Neural progenitor cell (in vitro differentiated cells): ENCODE data around the gene MSTO1. TPM values are rescaled to one million over a fixed set of nuclear protein-coding genes. Genes with fewer than 3 reads are reported as not detected.
"Not testable (repeated sequence)": the region's sequence is repeated elsewhere in the genome, so short reads cannot be mapped to it uniquely, and the experiment has no call there.

Experiments used
- DNase-seq: peaks from one replicate; pipeline ENCODE4 v3.0.0-alpha.2; 2016; ENCODE audit warnings: low spot score
- H2AFZ ChIP-seq: fragments of 200-600 bp; sonication (generic); replicated peaks from 2 replicates; pipeline ENCODE4 v1.6.1; 2016; ENCODE audit warnings: antibody characterized with exemption
- H3F3A ChIP-seq: fragments of 200-600 bp; sonication (generic); 2 replicates; pipeline ENCODE4 v1.6.1; 2016; ENCODE audit warnings: antibody characterized with exemption, low read depth
- H3K27ac ChIP-seq: fragments of 200-600 bp; sonication (generic); 2 replicates; pipeline ENCODE4 v1.5.1; 2016; ENCODE audit warnings: mild to moderate bottlenecking
- H3K27me3 ChIP-seq: fragments of 200-600 bp; sonication (generic); 2 replicates; pipeline ENCODE4 v1.6.1; 2016; ENCODE audit warnings: mild to moderate bottlenecking, moderate library complexity
- H3K36me3 ChIP-seq: fragments of 200-600 bp; sonication (generic); 2 replicates; pipeline ENCODE4 v1.5.1; 2016
- H3K4me1 ChIP-seq: fragments of 200-600 bp; sonication (generic); 2 replicates; pipeline ENCODE4 v1.6.1; 2016; ENCODE audit warnings: mixed run types
- H3K4me2 ChIP-seq: fragments of 200-600 bp; sonication (generic); 2 replicates; pipeline ENCODE4 v1.6.1; 2016
- H3K4me3 ChIP-seq: fragments of 200-600 bp; sonication (generic); 2 replicates; pipeline ENCODE4 v1.5.1; 2016
- H3K79me2 ChIP-seq: fragments of 200-600 bp; sonication (generic); 2 replicates; pipeline ENCODE4 v1.6.1; 2016; ENCODE audit warnings: low read depth
- H3K9ac ChIP-seq: fragments of 200-600 bp; sonication (generic); 2 replicates; pipeline ENCODE4 v1.6.1; 2016
- H3K9me3 ChIP-seq: fragments of 200-600 bp; sonication (generic); 2 replicates; pipeline ENCODE4 v1.5.1; 2016; ENCODE audit warnings: low read depth
- H4K20me1 ChIP-seq: fragments of 200-600 bp; sonication (generic); 2 replicates; pipeline ENCODE4 v1.6.1; 2016; ENCODE audit warnings: low read depth
- H3K27ac Mint-ChIP-seq: 3 replicates; pipeline ENCODE4 v1.8.0; 2021; ENCODE audit warnings: mixed read lengths
- H3K27me3 Mint-ChIP-seq: 2 replicates; pipeline ENCODE4 v1.8.0; 2022; ENCODE audit warnings: low read depth, mild to moderate bottlenecking, inconsistent platforms, moderate library complexity, mixed read lengths; ENCODE audit not compliant: insufficient read depth
- H3K36me3 Mint-ChIP-seq: 3 replicates; pipeline ENCODE4 v1.8.0; 2021; ENCODE audit warnings: mixed read lengths
- H3K4me1 Mint-ChIP-seq: 3 replicates; pipeline ENCODE4 v1.8.0; 2021; ENCODE audit warnings: mixed read lengths
- H3K4me3 Mint-ChIP-seq: 3 replicates; pipeline ENCODE4 v1.8.0; 2021; ENCODE audit warnings: mild to moderate bottlenecking, moderate library complexity, mixed read lengths
- H3K9me3 Mint-ChIP-seq: 3 replicates; pipeline ENCODE4 v1.8.0; 2020; ENCODE audit warnings: mixed read lengths
- EZH2 ChIP-seq: fragments of 200-600 bp; sonication (generic); IDR thresholded peaks from 2 replicates; pipeline ENCODE4 v1.6.1; 2017; ENCODE audit warnings: antibody characterized with exemption, mild to moderate bottlenecking, moderate library complexity
- EZH2phosphoT487 ChIP-seq: fragments of 200-600 bp; sonication (generic); IDR thresholded peaks from 2 replicates; pipeline ENCODE4 v1.6.1; 2017; ENCODE audit warnings: antibody characterized with exemption
- small RNA-seq: library from RNA; depleted of rRNA; stranded (forward); fragments of <200 nt; gene quantifications from one replicate; pipeline ENCODE3, GENCODE V24; 2015
- total RNA-seq: library from RNA; depleted of rRNA; stranded (reverse); fragments of >200 nt; gene quantifications from 2 replicates; pipeline ENCODE4 v1.2.3, GENCODE V29; 2015; ENCODE audit warnings: low replicate concordance
- TF ChIP-seq, protein P1 (sequence below): fragments of 200-600 bp; sonication (generic); IDR thresholded peaks from 2 replicates; pipeline ENCODE4 v1.5.1; 2017; ENCODE audit warnings: antibody characterized with exemption, mild to moderate bottlenecking

The MSTO1 gene
- total RNA-seq, 1 donor from 2014 or later: 36.6 TPM

DNA sequence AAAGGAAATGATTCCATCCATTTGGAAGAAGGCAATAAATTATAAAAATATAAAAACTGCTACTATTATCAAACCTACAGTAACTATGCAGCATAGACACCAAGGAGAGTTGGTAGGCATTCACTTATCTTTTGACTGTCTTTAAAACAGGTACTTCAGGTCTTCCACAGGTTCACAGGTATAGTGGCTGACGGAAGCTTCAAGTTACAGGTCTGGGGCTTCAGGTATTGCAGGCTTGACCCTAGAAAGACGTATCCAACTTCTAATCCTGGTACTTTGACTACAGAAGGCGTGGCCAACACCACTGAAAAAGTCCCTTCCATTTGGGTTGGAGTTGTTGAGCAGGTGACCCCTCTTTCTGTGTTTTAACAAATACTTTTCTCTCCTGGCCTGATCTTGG is 42.9 kb downstream of the MSTO1 start:
- Histone ChIP-seq H3K4me1 (peaks cover 4% of the 10 kb centered on the region), H3K27ac (no peak overlapping the region), H3K36me3 (no peaks in the 10 kb centered on the region), H3K9ac (no peak overlapping the region), H3F3A (peaks cover 10% of the 10 kb centered on the region), H4K20me1 (no peaks in the 10 kb centered on the region), H3K79me2 (no peaks in the 10 kb centered on the region), H3K4me2 (no peak overlapping the region), H3K27me3 (no peaks in the 10 kb centered on the region), H2AFZ (no peak overlapping the region), H3K9me3 (no peaks in the 10 kb centered on the region), H3K4me3 (no peak overlapping the region)
- Mint-ChIP-seq H3K27me3 (peaks cover 3% of the 10 kb centered on the region), H3K36me3 (peaks cover 2% of the 10 kb centered on the region), H3K4me1 (peaks cover 7% of the 10 kb centered on the region), H3K9me3 (no peaks in the 10 kb centered on the region), H3K4me3 (no peak overlapping the region), H3K27ac (no peak overlapping the region)
- DNase-seq: no peak
- TF ChIP-seq EZH2phosphoT487 (no peak), EZH2 (no peak)
- TF ChIP-seq, protein P1, sequence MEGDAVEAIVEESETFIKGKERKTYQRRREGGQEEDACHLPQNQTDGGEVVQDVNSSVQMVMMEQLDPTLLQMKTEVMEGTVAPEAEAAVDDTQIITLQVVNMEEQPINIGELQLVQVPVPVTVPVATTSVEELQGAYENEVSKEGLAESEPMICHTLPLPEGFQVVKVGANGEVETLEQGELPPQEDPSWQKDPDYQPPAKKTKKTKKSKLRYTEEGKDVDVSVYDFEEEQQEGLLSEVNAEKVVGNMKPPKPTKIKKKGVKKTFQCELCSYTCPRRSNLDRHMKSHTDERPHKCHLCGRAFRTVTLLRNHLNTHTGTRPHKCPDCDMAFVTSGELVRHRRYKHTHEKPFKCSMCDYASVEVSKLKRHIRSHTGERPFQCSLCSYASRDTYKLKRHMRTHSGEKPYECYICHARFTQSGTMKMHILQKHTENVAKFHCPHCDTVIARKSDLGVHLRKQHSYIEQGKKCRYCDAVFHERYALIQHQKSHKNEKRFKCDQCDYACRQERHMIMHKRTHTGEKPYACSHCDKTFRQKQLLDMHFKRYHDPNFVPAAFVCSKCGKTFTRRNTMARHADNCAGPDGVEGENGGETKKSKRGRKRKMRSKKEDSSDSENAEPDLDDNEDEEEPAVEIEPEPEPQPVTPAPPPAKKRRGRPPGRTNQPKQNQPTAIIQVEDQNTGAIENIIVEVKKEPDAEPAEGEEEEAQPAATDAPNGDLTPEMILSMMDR: no peak

DNA sequence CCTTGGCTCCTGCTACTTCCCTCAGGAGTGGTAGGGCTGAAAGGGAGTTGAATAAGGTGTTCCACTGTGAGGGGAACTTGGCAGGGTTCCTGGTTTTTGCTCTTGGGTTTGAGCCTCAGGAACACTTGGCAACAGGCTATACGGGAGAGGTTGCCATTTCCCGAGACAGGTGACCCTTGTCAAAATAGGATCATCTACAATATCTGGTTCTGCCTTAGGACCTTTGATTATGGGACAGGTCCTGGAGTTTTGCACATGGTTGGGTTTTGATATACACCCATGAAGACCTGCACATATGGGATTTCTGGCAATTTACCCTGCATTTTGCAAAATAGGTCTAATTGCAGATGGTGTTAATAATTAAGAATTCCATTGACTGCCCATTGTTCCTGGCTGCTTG is 47.4 kb downstream of the MSTO1 start:
- no peak overlapping the region for H3K4me2 ChIP-seq
- TF ChIP-seq, protein P1: no peak
- TF ChIP-seq EZH2phosphoT487 (no peak), EZH2 (no peak)
- no peak for DNase-seq
- H3K9ac ChIP-seq: no peak overlapping the region
- H3K27me3 ChIP-seq: no peaks in the 10 kb centered on the region
- H3K4me3 ChIP-seq: no peak overlapping the region
- no peaks in the 10 kb centered on the region for H3K9me3 ChIP-seq
- no peaks in the 10 kb centered on the region for H4K20me1 ChIP-seq
- H3K4me1 ChIP-seq: no peaks in the 10 kb centered on the region
- H3K36me3 Mint-ChIP-seq: peaks cover 34% of the 10 kb centered on the region
- no peak overlapping the region for H3K27ac Mint-ChIP-seq
- H3K4me1 Mint-ChIP-seq: no peaks in the 10 kb centered on the region
- H3K36me3 ChIP-seq: peaks cover 2% of the 10 kb centered on the region
- H3K9me3 Mint-ChIP-seq: no peaks in the 10 kb centered on the region
- H3K4me3 Mint-ChIP-seq: no peak overlapping the region
- H2AFZ ChIP-seq: no peak overlapping the region
- H3F3A ChIP-seq: no peaks in the 10 kb centered on the region
- no peaks in the 10 kb centered on the region for H3K27me3 Mint-ChIP-seq
- no peaks in the 10 kb centered on the region for H3K79me2 ChIP-seq
- H3K27ac ChIP-seq: no peak overlapping the region

DNA sequence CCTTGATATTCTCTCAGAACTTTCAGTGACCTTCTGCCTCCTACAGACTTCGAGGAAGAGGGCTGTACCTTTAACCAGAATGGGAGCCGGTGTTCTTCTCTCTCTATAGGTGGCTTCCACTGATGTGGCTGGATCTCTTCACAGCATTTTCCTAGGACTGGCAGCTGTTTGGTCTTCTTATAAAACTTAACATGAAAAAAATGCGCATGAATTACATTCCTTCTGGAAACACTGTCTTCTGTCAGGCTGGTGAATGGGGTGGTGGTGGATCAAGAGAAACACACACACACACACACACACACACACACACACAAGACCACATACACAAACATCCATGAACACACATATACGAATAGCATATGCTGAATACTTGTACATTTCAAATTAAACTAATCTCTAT is 51.2 kb downstream of the MSTO1 start:
- not testable (repeated sequence) for H3K9me3 Mint-ChIP-seq, H3K27me3 Mint-ChIP-seq, H3K9me3 ChIP-seq, H3F3A ChIP-seq, H3K4me2 ChIP-seq, H3K4me1 Mint-ChIP-seq, H3K27ac Mint-ChIP-seq, H3K4me1 ChIP-seq, H3K27me3 ChIP-seq, H3K27ac ChIP-seq, H3K79me2 ChIP-seq, H4K20me1 ChIP-seq, H3K36me3 ChIP-seq, H3K4me3 Mint-ChIP-seq, H3K4me3 ChIP-seq, H3K9ac ChIP-seq, H2AFZ ChIP-seq, DNase-seq
- peaks cover 44% of the 10 kb centered on the region for H3K36me3 Mint-ChIP-seq

Small RNA genes lying within 50 kb of the gene (small RNA-seq; reads per million reads assigned to genes)
- gene AL353807.4: not detected

Other genes with a start within 250 kb of the MSTO1 start
- 27.4 and 42.1 TPM in 2 replicates for gene ASH1L, start 47.4 kb upstream of the MSTO1 start, total RNA-seq
- 42.7 and 44.8 TPM in 2 replicates for gene YY1AP1, start 78.6 kb downstream of the MSTO1 start, total RNA-seq
- 70.9 and 112 TPM in 2 replicates for gene DAP3, start 78.9 kb downstream of the MSTO1 start, total RNA-seq
- 31.4 and 41.8 TPM in 2 replicates for gene GON4L, start 247.0 kb downstream of the MSTO1 start, total RNA-seq
- 6.3 TPM in 2 replicates for gene SYT11, start 249.3 kb downstream of the MSTO1 start, total RNA-seq